Esophagus squamous epithelium (tissue), 5 donors: Measurements from ENCODE around the gene UNC5B. TPM values are rescaled to one million over a fixed set of nuclear protein-coding genes. Genes with fewer than 3 reads are reported as not detected.

ENCODE experiments used
- DNase-seq: peaks from one replicate; lab custom pipeline; 2025; lab: John Stamatoyannopoulos, UW
- H3K27ac ChIP-seq, 4 donors: fragments of 200-600 bp; sonication (generic); one replicate each; pipeline ENCODE4 v1.5.1; 2016 to 2019; ENCODE audit warnings: mild to moderate bottlenecking in 1 of 4
- H3K27me3 ChIP-seq, 4 donors: fragments of 200-600 bp; sonication (generic); 1 replicate in 3 of 4; 2 replicates in 1 of 4; pipeline versions ENCODE4 v1.5.1 to v1.6.0; 2017 to 2021; ENCODE audit warnings: antibody characterized with exemption in 1 of 4
- H3K36me3 ChIP-seq, 3 donors: fragments of 200-600 bp; sonication (generic); one replicate each; pipeline ENCODE4 v1.5.1; 2016 to 2019
- H3K4me1 ChIP-seq, 3 donors: fragments of 200-600 bp; sonication (generic); one replicate each; pipeline ENCODE4 v1.5.1; 2017 to 2019
- H3K4me3 ChIP-seq, 4 donors: fragments of 200-600 bp; sonication (generic); 1 replicate in 3 of 4; 2 replicates in 1 of 4; pipeline ENCODE4 v1.5.1; 2016 to 2019; ENCODE audit warnings: mild to moderate bottlenecking in 2 of 4, moderate library complexity in 1 of 4
- H3K9me3 ChIP-seq, 3 donors: fragments of 200-600 bp; sonication (generic); one replicate each; pipeline ENCODE4 v1.5.1; 2016 to 2019
- POLR2A ChIP-seq, 4 donors: fragments of 450-650 bp; IDR thresholded peaks; one replicate each; pipeline ENCODE4 v1.6.1; 2017; ENCODE audit warnings: antibody characterized with exemption in 4 of 4, mild to moderate bottlenecking in 4 of 4, moderate library complexity in 3 of 4
- WGBS, 2 donors: methylation state at CpG; one replicate each; pipeline ENCODE4 v1.1.5; 2018; 5-methylcytosine and 5-hydroxymethylcytosine counted together
- intact Hi-C: fragments of 100-400 bp; cut with DNase I; formaldehyde crosslinking; loops from one replicate; pipeline ENCODE4 v1.15.0; 2022
- total RNA-seq, 4 donors: library from RNA; depleted of rRNA; stranded (reverse); fragments of >200 nt; gene quantifications; one replicate each; pipeline ENCODE4 v1.1.0, GENCODE V29; 2016
- TF ChIP-seq, protein P1 (sequence below), 6 experiments: fragments of 450-650 bp in 4 of 6; fragments of 200-600 bp in 2 of 6; sonication (generic) in 2 of 6; IDR thresholded peaks; one replicate each; pipeline ENCODE4 v1.5.1; 2016 to 2019; ENCODE audit warnings: antibody characterized with exemption in 6 of 6, mild to moderate bottlenecking in 4 of 6, moderate library complexity in 4 of 6
- donor health status: DM: yes; HTN: yes; CAD: no.

The UNC5B gene
- total RNA-seq, 4 donors from 2014 or later = 18.9 to 48.1 (median 28.4) TPM

GRCh38 chr10:71300555-71301370 is 88.4 kb downstream of the UNC5B start:
- 43% methylated on average over 7 of the region's 16 CpGs; no CpG with 5 or more reads in 1 of the 2 donors for WGBS, 2 donors
- peak overlapping the region; percentile 29 to 60 (median 50) for H3K27ac ChIP-seq
- DNase-seq = no peak

DNA sequence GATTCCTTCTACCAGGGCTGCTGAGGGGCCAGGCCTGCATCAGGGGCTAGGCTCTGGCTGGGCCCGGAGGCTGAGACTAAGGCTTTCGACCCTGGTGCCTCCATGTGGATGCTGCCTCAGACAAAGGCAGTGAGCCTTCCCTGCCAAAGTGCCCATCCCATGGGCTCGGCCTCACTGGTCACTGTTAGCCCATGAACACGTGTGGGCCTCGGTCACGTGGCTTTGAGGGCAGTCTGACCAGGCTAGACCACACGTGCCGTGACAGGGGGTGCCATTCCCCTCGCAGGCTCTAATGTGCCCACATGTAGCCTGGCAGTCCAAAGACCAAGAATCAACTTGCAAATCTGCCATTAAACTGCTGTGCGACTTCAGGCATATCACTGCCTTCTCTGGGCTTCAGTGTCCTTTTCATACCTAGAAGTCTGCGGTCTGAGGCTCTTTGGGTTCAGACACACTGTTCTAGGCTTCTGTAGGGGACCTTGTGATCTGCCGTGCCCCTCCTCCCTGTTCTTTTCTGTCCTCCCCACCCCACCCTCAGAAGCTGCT is 89.1 kb downstream of the UNC5B start:
- WGBS, 2 donors = 70 to 83% methylated on average over 6 to 9 of the region's 12 CpGs
- Histone ChIP-seq H3K4me1 (peaks cover 12 to 42% (median 14%) of the 10 kb centered on the region in 3 donors), H3K4me3 (no peak overlapping the region), H3K27me3 (no peaks in the 10 kb centered on the region), H3K27ac (peak overlapping the region; percentile 29 to 60 (median 50)), H3K36me3 (peaks cover 0 to 47% (median 4%) of the 10 kb centered on the region in 3 donors), H3K9me3 (no peaks in the 10 kb centered on the region)
- intact Hi-C loops = no loop called here
- DNase-seq = no peak
- TF ChIP-seq POLR2A (IDR thresholded peaks at IDR 0.05) = no peak
- TF ChIP-seq, protein P1, sequence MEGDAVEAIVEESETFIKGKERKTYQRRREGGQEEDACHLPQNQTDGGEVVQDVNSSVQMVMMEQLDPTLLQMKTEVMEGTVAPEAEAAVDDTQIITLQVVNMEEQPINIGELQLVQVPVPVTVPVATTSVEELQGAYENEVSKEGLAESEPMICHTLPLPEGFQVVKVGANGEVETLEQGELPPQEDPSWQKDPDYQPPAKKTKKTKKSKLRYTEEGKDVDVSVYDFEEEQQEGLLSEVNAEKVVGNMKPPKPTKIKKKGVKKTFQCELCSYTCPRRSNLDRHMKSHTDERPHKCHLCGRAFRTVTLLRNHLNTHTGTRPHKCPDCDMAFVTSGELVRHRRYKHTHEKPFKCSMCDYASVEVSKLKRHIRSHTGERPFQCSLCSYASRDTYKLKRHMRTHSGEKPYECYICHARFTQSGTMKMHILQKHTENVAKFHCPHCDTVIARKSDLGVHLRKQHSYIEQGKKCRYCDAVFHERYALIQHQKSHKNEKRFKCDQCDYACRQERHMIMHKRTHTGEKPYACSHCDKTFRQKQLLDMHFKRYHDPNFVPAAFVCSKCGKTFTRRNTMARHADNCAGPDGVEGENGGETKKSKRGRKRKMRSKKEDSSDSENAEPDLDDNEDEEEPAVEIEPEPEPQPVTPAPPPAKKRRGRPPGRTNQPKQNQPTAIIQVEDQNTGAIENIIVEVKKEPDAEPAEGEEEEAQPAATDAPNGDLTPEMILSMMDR (IDR thresholded peaks at IDR 0.05) = no peak

More at GRCh38 chr10:71300555-71301370, 88.4 kb downstream of the UNC5B start:
- H3K4me1 ChIP-seq = peaks cover 12 to 49% (median 14%) of the 10 kb centered on the region in 3 donors
- no peaks in the 10 kb centered on the region for H3K27me3 ChIP-seq
- TF ChIP-seq POLR2A (IDR thresholded peaks at IDR 0.05) = no peak
- TF ChIP-seq, protein P1 (IDR thresholded peaks at IDR 0.05) = no peak
- peaks cover 0 to 54% (median 4%) of the 10 kb centered on the region in 3 donors for H3K36me3 ChIP-seq
- no peak overlapping the region for H3K4me3 ChIP-seq
- no peaks in the 10 kb centered on the region for H3K9me3 ChIP-seq
- intact Hi-C loops = no loop called here

GRCh38 chr10:71302451-71302850 is 90.1 kb downstream of the UNC5B start:
- no peak for DNase-seq
- Histone ChIP-seq H3K4me3 (no peak overlapping the region), H3K27me3 (no peaks in the 10 kb centered on the region), H3K27ac (no peak overlapping the region), H3K9me3 (no peaks in the 10 kb centered on the region), H3K4me1 (peaks cover 12 to 34% (median 14%) of the 10 kb centered on the region in 3 donors), H3K36me3 (peaks cover 0 to 38% (median 4%) of the 10 kb centered on the region in 3 donors)
- 64% methylated on average over 3 of the region's 4 CpGs; no CpG with 5 or more reads in 1 of the 2 donors for WGBS, 2 donors
- intact Hi-C loops = no loop called here
- TF ChIP-seq POLR2A (IDR thresholded peaks at IDR 0.05) = no peak
- TF ChIP-seq, protein P1 (IDR thresholded peaks at IDR 0.05) = no peak

DNA sequence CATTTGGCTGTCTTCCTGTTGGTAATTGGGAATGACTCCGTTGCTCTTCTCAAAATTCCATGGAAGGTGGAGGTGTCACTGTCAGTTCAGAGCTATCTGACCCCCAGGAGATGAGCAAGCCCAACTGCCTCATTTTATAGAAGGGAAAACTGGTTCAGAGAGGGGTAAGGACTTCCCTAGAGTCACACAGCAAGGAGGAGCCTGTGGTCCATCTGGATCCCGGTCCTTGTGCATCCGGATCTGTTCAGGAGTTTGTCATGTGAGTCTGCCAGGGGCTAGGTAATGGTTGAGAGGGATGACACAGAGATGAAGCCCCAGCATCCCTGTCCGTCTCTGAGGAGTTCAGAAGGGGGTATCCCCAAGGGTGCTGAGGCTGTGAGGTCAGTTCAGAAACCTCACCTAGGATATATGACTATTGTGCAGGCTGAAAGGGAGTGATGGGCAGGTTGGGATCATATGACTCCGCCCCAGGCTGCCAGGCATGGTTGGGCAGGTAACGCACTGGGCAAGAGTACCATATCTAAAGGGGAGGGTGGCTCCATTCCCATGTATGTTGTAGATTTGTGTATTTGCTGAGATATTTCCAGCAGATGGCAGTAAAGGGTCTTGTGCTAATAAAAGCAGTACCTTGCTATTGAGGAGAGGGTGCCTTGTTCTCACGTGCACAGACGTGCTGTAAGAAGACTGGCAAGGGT is 90.7 kb downstream of the UNC5B start:
- H3K27ac ChIP-seq = no peak overlapping the region
- no peaks in the 10 kb centered on the region for H3K27me3 ChIP-seq
- WGBS, 2 donors = 39 to 50% methylated on average over 6 to 8 of the region's 8 CpGs
- TF ChIP-seq POLR2A (IDR thresholded peaks at IDR 0.05) = no peak
- TF ChIP-seq, protein P1 (IDR thresholded peaks at IDR 0.05) = peak in 5 of 6 experiments; percentile 9 to 51 (median 38)
- H3K4me1 ChIP-seq = peaks cover 12 to 34% (median 14%) of the 10 kb centered on the region in 3 donors
- H3K4me3 ChIP-seq = no peak overlapping the region
- intact Hi-C loops = no loop called here
- H3K36me3 ChIP-seq = peaks cover 0 to 32% (median 4%) of the 10 kb centered on the region in 3 donors
- no peak for DNase-seq
- no peaks in the 10 kb centered on the region for H3K9me3 ChIP-seq
